ENCODE results near the gene FKRP.

The FKRP gene

DNA sequence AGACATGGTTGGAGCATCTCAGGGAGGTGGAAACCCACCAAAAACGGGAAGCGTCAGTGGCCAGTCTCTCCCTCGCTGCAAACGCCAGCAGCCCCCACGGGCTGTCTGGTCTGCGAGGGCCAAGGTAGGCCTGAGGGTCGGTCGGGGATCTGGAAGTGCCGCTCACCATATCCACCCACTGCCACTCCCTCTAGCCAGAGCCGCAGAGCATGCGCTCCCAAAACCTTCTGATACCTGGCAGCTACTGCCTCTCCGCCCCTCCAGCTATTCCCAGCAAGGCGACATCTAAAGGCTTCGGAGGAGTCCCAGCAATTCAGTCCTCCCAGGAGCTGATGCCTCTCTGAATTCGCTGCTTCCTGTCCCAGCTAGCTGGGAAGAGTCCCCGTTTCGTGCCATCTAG is 4.4 kb upstream of the FKRP start:
- no peaks in the 10 kb centered on the region for H3K9me3 ChIP-seq (ENCODE audit: insufficient read depth, low read depth, low read length)
- no peaks in the 10 kb centered on the region for H3K27me3 ChIP-seq (ENCODE audit: insufficient read depth, low read length)
- H3K4me2 ChIP-seq (ENCODE audit: low read length): no peak overlapping the region
- H4K12ac ChIP-seq (ENCODE audit: low read depth, low read length): no peak overlapping the region
- H3K79me2 ChIP-seq (ENCODE audit: control insufficient read depth, insufficient read depth, low read length, poor library complexity): peaks cover 39% of the 10 kb centered on the region
- H3K27ac ChIP-seq (ENCODE audit: low read depth, low read length): no peak overlapping the region
- no peak overlapping the region for H3K4me3 ChIP-seq (ENCODE audit: low read depth, low read length)
- no peak overlapping the region for H3K18ac ChIP-seq (ENCODE audit: low read length)
- no peak for DNase-seq
- no peak overlapping the region for H2BK120ac ChIP-seq (ENCODE audit: insufficient read depth, low read length, poor library complexity)
- no peak overlapping the region for H3K9ac ChIP-seq (ENCODE audit: low read length)
- H3K79me1 ChIP-seq (ENCODE audit: low read length): peaks cover 10% of the 10 kb centered on the region
- H3K36me3 ChIP-seq (ENCODE audit: control insufficient read depth in 1 of 2, insufficient read depth in 2 of 2, low read length in 2 of 2): peaks cover 40 to 48% of the 10 kb centered on the region in 2 experiments
- no peak overlapping the region for H4K91ac ChIP-seq (ENCODE audit: low read depth, low read length)
- no peak overlapping the region for H2AFZ ChIP-seq (ENCODE audit: insufficient read depth, low read length, poor library complexity)
- H3K4ac ChIP-seq (ENCODE audit: low read depth, low read length): peak overlapping the region; percentile 75
- no peak overlapping the region for H2BK5ac ChIP-seq (ENCODE audit: low read depth, low read length, poor library complexity)
- whole genome bisulfite sequencing (ENCODE audit: extremely low coverage, insufficient coverage, insufficient read length): no CpG with 5 or more reads among the region's 17 CpGs
- no peak overlapping the region for H3K14ac ChIP-seq (ENCODE audit: low read length)
- H3K23ac ChIP-seq (ENCODE audit: low read length): no peak overlapping the region
- no peak overlapping the region for H2AK5ac ChIP-seq (ENCODE audit: low read length)
- H2BK12ac ChIP-seq (ENCODE audit: low read length): no peak overlapping the region
- peaks cover 3% of the 10 kb centered on the region in 2 experiments for H3K4me1 ChIP-seq (ENCODE audit: control insufficient read depth in 1 of 2, insufficient read depth in 2 of 2, low read length in 2 of 2)
- H4K8ac ChIP-seq (ENCODE audit: low read depth, low read length): no peak overlapping the region

DNA sequence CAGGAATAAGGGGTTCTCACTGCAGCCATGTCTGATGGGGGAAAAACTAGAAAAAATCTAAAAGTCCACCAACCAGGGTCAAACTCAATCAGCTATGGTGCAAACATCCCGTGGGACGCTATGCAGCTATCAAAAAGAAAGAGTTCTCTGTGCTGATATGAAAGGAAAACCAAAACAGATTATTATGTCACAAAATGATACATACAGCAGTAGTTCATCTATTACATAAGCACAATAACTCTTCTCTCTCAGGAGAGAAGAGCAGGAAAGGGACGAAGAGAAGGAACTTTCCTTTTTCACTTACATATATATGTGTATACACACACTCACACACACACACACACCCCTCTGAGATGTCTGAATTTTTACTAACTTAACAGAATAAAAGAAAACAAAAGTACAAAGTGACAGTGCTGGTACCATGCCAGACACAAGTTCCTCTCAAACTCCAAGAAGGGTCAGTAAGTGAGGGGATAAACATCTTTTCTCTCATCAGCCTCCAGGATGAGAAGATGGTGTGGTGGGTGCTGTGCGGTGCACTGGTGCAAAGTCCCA is 2.9 kb upstream of the FKRP start:
- Histone ChIP-seq H3K9ac (ENCODE audit: low read length) (no peak overlapping the region), H3K79me1 (ENCODE audit: low read length) (peaks cover 14% of the 10 kb centered on the region), H3K27me3 (ENCODE audit: insufficient read depth, low read length) (no peaks in the 10 kb centered on the region), H2BK5ac (ENCODE audit: low read depth, low read length, poor library complexity) (no peak overlapping the region), H3K4ac (ENCODE audit: low read depth, low read length) (peak overlapping the region; percentile 64), H3K18ac (ENCODE audit: low read length) (no peak overlapping the region), H3K27ac (ENCODE audit: low read depth, low read length) (no peak overlapping the region), H3K4me2 (ENCODE audit: low read length) (no peak overlapping the region), H2AFZ (ENCODE audit: insufficient read depth, low read length, poor library complexity) (no peak overlapping the region), H4K12ac (ENCODE audit: low read depth, low read length) (no peak overlapping the region), H3K79me2 (ENCODE audit: control insufficient read depth, insufficient read depth, low read length, poor library complexity) (peaks cover 42% of the 10 kb centered on the region), H4K8ac (ENCODE audit: low read depth, low read length) (no peak overlapping the region), H3K23ac (ENCODE audit: low read length) (no peak overlapping the region), H2BK120ac (ENCODE audit: insufficient read depth, low read length, poor library complexity) (no peak overlapping the region), H2AK5ac (ENCODE audit: low read length) (no peak overlapping the region), H3K14ac (ENCODE audit: low read length) (no peak overlapping the region), H3K36me3 (ENCODE audit: control insufficient read depth in 1 of 2, insufficient read depth in 2 of 2, low read length in 2 of 2) (peaks cover 24 to 32% of the 10 kb centered on the region in 2 experiments), H2BK12ac (ENCODE audit: low read length) (no peak overlapping the region), H3K9me3 (ENCODE audit: insufficient read depth, low read depth, low read length) (no peaks in the 10 kb centered on the region), H4K91ac (ENCODE audit: low read depth, low read length) (no peak overlapping the region), H3K4me1 (ENCODE audit: control insufficient read depth in 1 of 2, insufficient read depth in 2 of 2, low read length in 2 of 2) (peaks cover 6 to 7% of the 10 kb centered on the region in 2 experiments), H3K4me3 (ENCODE audit: low read depth, low read length) (no peak overlapping the region)
- DNase-seq: no peak
- no CpG with 5 or more reads among the region's 4 CpGs for WGBS (ENCODE audit: extremely low coverage, insufficient coverage, insufficient read length)

DNA sequence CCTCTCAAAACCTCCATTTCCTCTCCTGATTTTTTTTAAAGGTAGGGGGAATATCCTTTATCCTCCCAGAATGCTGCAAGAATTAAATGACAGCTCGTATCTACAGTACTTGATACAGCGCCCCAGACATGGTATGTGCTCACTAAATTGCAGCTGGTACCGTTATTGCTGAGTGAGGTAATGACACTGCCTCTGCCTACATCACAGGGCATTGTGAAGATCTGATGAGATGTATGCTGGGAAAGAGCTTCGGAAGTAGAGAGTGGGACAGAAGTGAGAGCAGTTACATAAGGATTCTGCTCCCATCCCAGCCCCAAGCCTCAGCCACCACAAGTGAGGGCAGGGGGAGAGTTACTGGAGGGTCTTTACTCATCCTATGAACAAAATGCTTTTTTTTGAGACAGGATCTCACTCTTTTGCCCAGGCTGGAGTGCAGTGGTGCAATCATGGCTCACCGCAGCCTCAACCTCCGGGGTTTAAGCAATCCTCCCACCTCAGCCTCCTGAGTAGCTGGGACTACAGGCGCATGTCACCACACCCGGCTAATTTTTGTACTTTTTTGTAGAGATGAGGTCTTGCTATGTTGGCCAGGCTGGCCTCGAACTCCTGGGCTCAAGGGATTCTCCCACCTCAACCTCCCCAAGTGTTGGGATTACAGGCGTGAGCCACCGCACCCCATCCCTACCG is 1.7 kb upstream of the FKRP start:
- no peaks in the 10 kb centered on the region for H3K27me3 ChIP-seq (ENCODE audit: insufficient read depth, low read length)
- no CpG with 5 or more reads among the region's 12 CpGs for WGBS (ENCODE audit: extremely low coverage, insufficient coverage, insufficient read length)
- no peak overlapping the region for H2BK5ac ChIP-seq (ENCODE audit: low read depth, low read length, poor library complexity)
- H3K4me2 ChIP-seq (ENCODE audit: low read length): peak overlapping the region; percentile 76
- H3K9ac ChIP-seq (ENCODE audit: low read length): no peak overlapping the region
- no peak overlapping the region for H4K91ac ChIP-seq (ENCODE audit: low read depth, low read length)
- no peak overlapping the region for H4K12ac ChIP-seq (ENCODE audit: low read depth, low read length)
- H3K14ac ChIP-seq (ENCODE audit: low read length): no peak overlapping the region
- no peak overlapping the region for H2AFZ ChIP-seq (ENCODE audit: insufficient read depth, low read length, poor library complexity)
- peaks cover 14% of the 10 kb centered on the region for H3K79me1 ChIP-seq (ENCODE audit: low read length)
- no peak overlapping the region for H4K8ac ChIP-seq (ENCODE audit: low read depth, low read length)
- DNase-seq: peak in 1 of 2 donors; percentile 25
- H3K23ac ChIP-seq (ENCODE audit: low read length): no peak overlapping the region
- H3K4me3 ChIP-seq (ENCODE audit: low read depth, low read length): no peak overlapping the region
- peaks cover 6 to 7% of the 10 kb centered on the region in 2 experiments for H3K4me1 ChIP-seq (ENCODE audit: control insufficient read depth in 1 of 2, insufficient read depth in 2 of 2, low read length in 2 of 2)
- H3K18ac ChIP-seq (ENCODE audit: low read length): no peak overlapping the region
- peak overlapping the region; percentile 99 for H3K4ac ChIP-seq (ENCODE audit: low read depth, low read length)
- peaks cover 42% of the 10 kb centered on the region for H3K79me2 ChIP-seq (ENCODE audit: control insufficient read depth, insufficient read depth, low read length, poor library complexity)
- no peak overlapping the region for H2BK12ac ChIP-seq (ENCODE audit: low read length)
- H2BK120ac ChIP-seq (ENCODE audit: insufficient read depth, low read length, poor library complexity): no peak overlapping the region
- H2AK5ac ChIP-seq (ENCODE audit: low read length): no peak overlapping the region
- no peak overlapping the region for H3K27ac ChIP-seq (ENCODE audit: low read depth, low read length)
- peaks cover 19 to 21% of the 10 kb centered on the region in 2 experiments for H3K36me3 ChIP-seq (ENCODE audit: control insufficient read depth in 1 of 2, insufficient read depth in 2 of 2, low read length in 2 of 2)
- no peaks in the 10 kb centered on the region for H3K9me3 ChIP-seq (ENCODE audit: insufficient read depth, low read depth, low read length)

DNA sequence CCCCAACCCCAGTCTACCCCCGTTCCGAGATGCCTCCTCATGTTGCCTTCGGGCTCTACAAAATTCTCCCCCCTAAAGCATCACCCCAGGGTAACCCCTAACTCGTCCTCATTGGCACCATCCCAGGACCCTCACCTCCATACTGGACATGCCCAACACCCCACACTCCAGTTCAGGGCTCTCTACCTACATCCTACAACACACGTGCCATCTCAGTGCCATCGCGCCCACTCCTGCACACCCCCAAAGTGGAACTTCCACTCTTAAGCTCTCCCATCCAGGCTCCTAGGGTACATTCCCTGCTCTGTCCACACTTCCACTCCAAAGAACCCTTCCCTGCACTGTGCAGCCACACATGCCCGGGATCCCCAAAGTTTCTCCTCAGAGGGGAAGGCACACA is 827 bp upstream of the FKRP start:
- no peak overlapping the region for H3K27ac ChIP-seq (ENCODE audit: low read depth, low read length)
- peaks cover 37% of the 10 kb centered on the region for H3K79me2 ChIP-seq (ENCODE audit: control insufficient read depth, insufficient read depth, low read length, poor library complexity)
- WGBS (ENCODE audit: extremely low coverage, insufficient coverage, insufficient read length): no CpG with 5 or more reads among the region's 8 CpGs
- peak overlapping the region; percentile 42 for H3K18ac ChIP-seq (ENCODE audit: low read length)
- peak overlapping the region; percentile 59 for H2AK5ac ChIP-seq (ENCODE audit: low read length)
- H3K27me3 ChIP-seq (ENCODE audit: insufficient read depth, low read length): no peaks in the 10 kb centered on the region
- peaks cover 14 to 16% of the 10 kb centered on the region in 2 experiments for H3K36me3 ChIP-seq (ENCODE audit: control insufficient read depth in 1 of 2, insufficient read depth in 2 of 2, low read length in 2 of 2)
- H3K23ac ChIP-seq (ENCODE audit: low read length): no peak overlapping the region
- no peak for DNase-seq
- H3K4me2 ChIP-seq (ENCODE audit: low read length): peak overlapping the region; percentile 76
- H2BK12ac ChIP-seq (ENCODE audit: low read length): no peak overlapping the region
- H4K91ac ChIP-seq (ENCODE audit: low read depth, low read length): peak overlapping the region; percentile 89
- peak overlapping the region; percentile 97 for H3K4me3 ChIP-seq (ENCODE audit: low read depth, low read length)
- H4K8ac ChIP-seq (ENCODE audit: low read depth, low read length): peak overlapping the region; percentile 66
- H3K4ac ChIP-seq (ENCODE audit: low read depth, low read length): peak overlapping the region; percentile 99
- H2BK120ac ChIP-seq (ENCODE audit: insufficient read depth, low read length, poor library complexity): peak overlapping the region; percentile 26
- no peaks in the 10 kb centered on the region for H3K9me3 ChIP-seq (ENCODE audit: insufficient read depth, low read depth, low read length)
- H3K9ac ChIP-seq (ENCODE audit: low read length): peak overlapping the region; percentile 75
- peaks cover 14% of the 10 kb centered on the region for H3K79me1 ChIP-seq (ENCODE audit: low read length)
- H3K14ac ChIP-seq (ENCODE audit: low read length): peak overlapping the region; percentile 82
- H2BK5ac ChIP-seq (ENCODE audit: low read depth, low read length, poor library complexity): no peak overlapping the region
- no peak overlapping the region for H2AFZ ChIP-seq (ENCODE audit: insufficient read depth, low read length, poor library complexity)
- H3K4me1 ChIP-seq (ENCODE audit: control insufficient read depth in 1 of 2, insufficient read depth in 2 of 2, low read length in 2 of 2): peaks cover 6 to 7% of the 10 kb centered on the region in 2 experiments
- peak overlapping the region; percentile 79 for H4K12ac ChIP-seq (ENCODE audit: low read depth, low read length)

Data from trophoblast cell (in vitro differentiated cells and primary cell).